PC-3 (cell line): ENCODE measurements around the gene ELF3. TPM values are rescaled to one million over a fixed set of nuclear protein-coding genes. Genes with fewer than 3 reads are reported as not detected.
A peak's percentile ranks its signal among the peaks of the same experiment; 100 is the strongest.

ENCODE experiments used
- ATAC-seq: fragments of 200-7000 bp; cut with Tn5 transposase; 2 replicates; pipeline ENCODE4 v1.9.1; 2020; ENCODE audit warnings: mild to moderate bottlenecking, moderate library complexity
- BruUV-seq: library from RNA; stranded (reverse); fragments of 400-500 nt; replicated peaks from 2 replicates; lab custom pipeline; 2021; lab: Mats Ljungman, UMichigan
- CTCF ChIA-PET: fragments of 300-600 bp; sonication (Branson Sonifier 250); formaldehyde crosslinking; loops from one replicate; lab custom pipeline; 2022; ENCODE audit warnings: antibody characterized with exemption; lab: Charles Lee
- POLR2A ChIA-PET: fragments of 300-600 bp; sonication (Branson Sonifier 250); formaldehyde crosslinking; loops from one replicate; lab custom pipeline; 2022; ENCODE audit warnings: antibody characterized with exemption; ENCODE audit not compliant: unreplicated experiment; lab: Charles Lee
- DNase-seq: peaks from one replicate; pipeline ENCODE4 v3.0.0-alpha.2; 2015
- H2AFZ ChIP-seq: fragments of 300-600 bp; sonication (generic); 2 replicates; pipeline ENCODE4 v1.6.0; 2016; ENCODE audit warnings: antibody characterized with exemption, low read length
- H3F3A ChIP-seq: fragments of 300-600 bp; sonication (generic); one replicate; pipeline ENCODE4 v1.6.0; 2017; ENCODE audit warnings: antibody characterized with exemption, low read length, control low read depth, mild to moderate bottlenecking; ENCODE audit not compliant: unreplicated experiment
- H3K27ac ChIP-seq: fragments of 300-600 bp; sonication (generic); 2 replicates; pipeline ENCODE4 v1.5.1; 2016; ENCODE audit warnings: mild to moderate bottlenecking, low read length
- H3K27me3 ChIP-seq: fragments of 300-600 bp; sonication (generic); 2 replicates; pipeline ENCODE4 v1.6.1; 2016; ENCODE audit warnings: low read length, mixed read lengths
- H3K36me3 ChIP-seq: fragments of 300-600 bp; sonication (generic); 2 replicates; pipeline ENCODE4 v1.6.1; 2016; ENCODE audit warnings: low read depth, mixed run types, low read length, mixed read lengths
- H3K4me1 ChIP-seq: fragments of 300-600 bp; sonication (generic); 2 replicates; pipeline ENCODE4 v1.5.1; 2016; ENCODE audit warnings: low read length; ENCODE audit not compliant: insufficient read depth
- H3K4me2 ChIP-seq: fragments of 300-600 bp; sonication (generic); 2 replicates; pipeline ENCODE4 v1.6.0; 2016; ENCODE audit warnings: low read length
- H3K4me3 ChIP-seq: fragments of 300-600 bp; sonication (generic); 2 replicates; pipeline ENCODE4 v1.5.1; 2016; ENCODE audit warnings: mild to moderate bottlenecking, low read length, mixed read lengths
- H3K79me2 ChIP-seq: fragments of 300-600 bp; sonication (generic); 2 replicates; pipeline ENCODE4 v1.6.1; 2017; ENCODE audit warnings: low read length, mixed read lengths
- H3K9ac ChIP-seq: fragments of 300-600 bp; sonication (generic); 2 replicates; pipeline ENCODE4 v1.6.0; 2016; ENCODE audit warnings: mild to moderate bottlenecking, low read length
- H3K9me2 ChIP-seq: fragments of 300-600 bp; sonication (generic); replicated peaks from 2 replicates; pipeline ENCODE4 v1.6.1; 2016; ENCODE audit warnings: mixed run types, low read length, mixed read lengths
- H3K9me3 ChIP-seq: fragments of 300-600 bp; sonication (generic); 2 replicates; pipeline ENCODE4 v1.6.1; 2016; ENCODE audit warnings: low read length, mixed read lengths
- H4K20me1 ChIP-seq: fragments of 300-600 bp; sonication (generic); 2 replicates; pipeline ENCODE4 v1.6.1; 2016; ENCODE audit warnings: low read length, mixed read lengths
- CTCF ChIP-seq: fragments of 300-600 bp; sonication (generic); conservative IDR thresholded peaks from 2 replicates; pipeline ENCODE4 v1.5.1; 2017; ENCODE audit warnings: antibody characterized with exemption, low read depth, mild to moderate bottlenecking, low read length
- EZH2 ChIP-seq: fragments of 300-600 bp; sonication (generic); IDR thresholded peaks from one replicate; pipeline ENCODE4 v1.6.1; 2017; ENCODE audit warnings: antibody characterized with exemption, mild to moderate bottlenecking, low read length; ENCODE audit not compliant: unreplicated experiment
- EZH2phosphoT487 ChIP-seq: fragments of 300-600 bp; sonication (generic); IDR thresholded peaks from 2 replicates; pipeline ENCODE4 v1.6.1; 2018; ENCODE audit warnings: mild to moderate bottlenecking, antibody characterized with exemption, low read length, borderline replicate concordance
- intact Hi-C: fragments of 100-400 bp; cut with micrococcal nuclease; formaldehyde crosslinking; loops from 2 replicates; pipeline ENCODE4 v1.9.0; 2023
- total RNA-seq: library from RNA; depleted of rRNA; stranded (reverse); fragments of >200 nt; gene quantifications from 2 replicates; pipeline ENCODE4 v1.2.3, GENCODE V29; 2014

The ELF3 gene
- total RNA-seq, 1 experiment from 2014 or later, result 399 TPM

GRCh38 chr1:201982082-201982622 lies 28.2 kb upstream of the ELF3 start:
- H3K9me3 ChIP-seq, result no peaks in the 10 kb centered on the region
- no peaks in the 10 kb centered on the region for H4K20me1 ChIP-seq
- peaks cover 39% of the 10 kb centered on the region for H3K79me2 ChIP-seq
- no peaks in the 10 kb centered on the region for H3F3A ChIP-seq
- CTCF ChIA-PET, result interaction anchor here (0.6 kb wide), 1 partner anchor 33 kb away, joined by 11 read pairs; no protein-coding TSS in a partner anchor
- H3K4me3 ChIP-seq, result peak overlapping the region; percentile 96
- DNase-seq, result no peak
- H3K4me1 ChIP-seq, result peaks cover 11% of the 10 kb centered on the region; the same call in 1 of the 2 replicates
- BruUV-seq, result TSS peak; percentile 37
- TF ChIP-seq EZH2, result no peak
- TF ChIP-seq CTCF, result no peak
- peak overlapping the region; percentile 75; the same call in 1 of the 2 replicates for H3K9ac ChIP-seq
- POLR2A ChIA-PET, result no interaction called here
- no peaks in the 10 kb centered on the region for H3K27me3 ChIP-seq
- H3K9me2 ChIP-seq, result no peaks in the 10 kb centered on the region
- intact Hi-C loops, result no loop called here
- ATAC-seq, result peak; percentile 25
- peak overlapping the region; percentile 81; the same call in 1 of the 2 replicates for H2AFZ ChIP-seq
- no peak overlapping the region for H3K27ac ChIP-seq
- H3K36me3 ChIP-seq, result no peaks in the 10 kb centered on the region
- peak overlapping the region; percentile 90 for H3K4me2 ChIP-seq

DNA sequence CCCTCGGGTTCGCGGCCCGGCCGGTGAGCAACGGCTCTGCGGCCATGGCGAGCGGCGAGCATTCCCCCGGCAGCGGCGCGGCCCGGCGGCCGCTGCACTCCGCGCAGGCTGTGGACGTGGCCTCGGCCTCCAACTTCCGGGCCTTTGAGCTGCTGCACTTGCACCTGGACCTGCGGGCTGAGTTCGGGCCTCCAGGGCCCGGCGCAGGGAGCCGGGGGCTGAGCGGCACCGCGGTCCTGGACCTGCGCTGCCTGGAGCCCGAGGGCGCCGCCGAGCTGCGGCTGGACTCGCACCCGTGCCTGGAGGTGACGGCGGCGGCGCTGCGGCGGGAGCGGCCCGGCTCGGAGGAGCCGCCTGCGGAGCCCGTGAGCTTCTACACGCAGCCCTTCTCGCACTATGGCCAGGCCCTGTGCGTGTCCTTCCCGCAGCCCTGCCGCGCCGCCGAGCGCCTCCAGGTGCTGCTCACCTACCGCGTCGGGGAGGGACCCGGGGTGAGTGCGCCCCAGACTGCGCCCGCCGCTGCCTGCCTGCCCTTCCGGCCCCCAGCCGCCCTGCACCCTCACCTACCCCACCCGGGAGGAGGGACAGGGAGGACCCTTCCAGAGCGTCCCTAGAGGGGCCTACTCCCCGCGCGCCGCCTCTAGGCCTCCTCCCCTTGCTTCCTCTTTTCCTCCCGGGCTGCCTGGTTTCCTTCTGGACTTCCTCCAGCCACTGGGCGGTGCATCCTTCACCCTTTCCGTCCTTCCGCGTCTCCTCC lies 27.6 kb upstream of the ELF3 start, which contains the start of gene RNPEP:
TSS of gene RNPEP (plus strand) at position 26 of the 757 bp plus-strand sequence. CDS start at position 45, 19 bp downstream.
- H3K9ac ChIP-seq, result peak within 1 kb of the TSS; percentile 75
- no peaks in the 10 kb centered on the region for H3K36me3 ChIP-seq
- peak; percentile 73 for DNase-seq
- H3F3A ChIP-seq, result no peaks in the 10 kb centered on the region
- H3K9me3 ChIP-seq, result no peaks in the 10 kb centered on the region
- peak within 1 kb of the TSS; percentile 90 for H3K4me2 ChIP-seq
- no peaks in the 10 kb centered on the region for H4K20me1 ChIP-seq
- CTCF ChIA-PET, result interaction anchor here (0.6 kb wide), 1 partner anchor 32 kb away, joined by 11 read pairs; no protein-coding TSS in a partner anchor
- H3K4me3 ChIP-seq, result peak within 1 kb of the TSS; percentile 96
- intact Hi-C loops, result no loop called here
- ATAC-seq, result peak; percentile 79
- H3K9me2 ChIP-seq, result no peaks in the 10 kb centered on the region
- H3K27ac ChIP-seq, result peak within 1 kb of the TSS; percentile 31
- peak within 1 kb of the TSS; percentile 81 for H2AFZ ChIP-seq
- peaks cover 41% of the 10 kb centered on the region for H3K79me2 ChIP-seq
- peaks cover 11% of the 10 kb centered on the region; the same call in 1 of the 2 replicates for H3K4me1 ChIP-seq
- POLR2A ChIA-PET, result interaction anchor here (0.7 kb wide), 1 partner anchor 73 kb away, joined by 3 read pairs; no protein-coding TSS in a partner anchor
- no peaks in the 10 kb centered on the region for H3K27me3 ChIP-seq
- no peak for TF ChIP-seq EZH2phosphoT487
- peak; percentile 22; the same call in 1 of the 2 replicates for TF ChIP-seq CTCF
- no peak for TF ChIP-seq EZH2
- no TSS peak for BruUV-seq
